ENCODE results near the gene GRAMD4.

GRAMD4 gene

GRCh38 chr22:46657996-46658947 lies 38.1 kb downstream of the GRAMD4 start:
- DNase-seq (ENCODE audit: insufficient read length, low spot score) (no peak), FAIRE-seq (no peak)

GRCh38 chr22:46659059-46659790 lies 39.0 kb downstream of the GRAMD4 start:
- FAIRE-seq, result no peak
- no peak for DNase-seq (ENCODE audit: insufficient read length, low spot score)
- TF ChIP-seq POU2F2 (IDR thresholded peaks at IDR 0.05; ENCODE audit: low read depth, low read length) (no peak), PAX5 (IDR thresholded peaks at IDR 0.05; ENCODE audit: insufficient read depth, low read length, severe bottlenecking) (no peak), TAF1 (IDR thresholded peaks at IDR 0.05; ENCODE audit: low read depth, low read length) (no peak), POLR2A (IDR thresholded peaks at IDR 0.05; ENCODE audit: low read depth, low read length) (no peak), POLR2AphosphoS5 (IDR thresholded peaks at IDR 0.05; ENCODE audit: low read depth, low read length) (no peak), SPI1 (IDR thresholded peaks at IDR 0.05; ENCODE audit: low read depth, low read length) (no peak)

More at GRCh38 chr22:46657996-46658947, 38.1 kb downstream of the GRAMD4 start:
- TF ChIP-seq POU2F2 (IDR thresholded peaks at IDR 0.05; ENCODE audit: low read depth, low read length), result no peak
- no peak for TF ChIP-seq TAF1 (IDR thresholded peaks at IDR 0.05; ENCODE audit: low read depth, low read length)
- no peak for TF ChIP-seq PAX5 (IDR thresholded peaks at IDR 0.05; ENCODE audit: insufficient read depth, low read length, severe bottlenecking)
- no peak for TF ChIP-seq POLR2A (IDR thresholded peaks at IDR 0.05; ENCODE audit: low read depth, low read length)
- TF ChIP-seq POLR2AphosphoS5 (IDR thresholded peaks at IDR 0.05; ENCODE audit: low read depth, low read length), result no peak
- no peak for TF ChIP-seq SPI1 (IDR thresholded peaks at IDR 0.05; ENCODE audit: low read depth, low read length)

- no peak for TF ChIP-seq TAF1 (IDR thresholded peaks at IDR 0.05; ENCODE audit: low read depth, low read length)
- no peak for TF ChIP-seq POLR2A (IDR thresholded peaks at IDR 0.05; ENCODE audit: low read depth, low read length)
- no peak for TF ChIP-seq POU2F2 (IDR thresholded peaks at IDR 0.05; ENCODE audit: low read depth, low read length)
- no peak for TF ChIP-seq SPI1 (IDR thresholded peaks at IDR 0.05; ENCODE audit: low read depth, low read length)
- no peak for TF ChIP-seq PAX5 (IDR thresholded peaks at IDR 0.05; ENCODE audit: insufficient read depth, low read length, severe bottlenecking)
- no peak for TF ChIP-seq POLR2AphosphoS5 (IDR thresholded peaks at IDR 0.05; ENCODE audit: low read depth, low read length)
These were observed 39.6 kb downstream of the GRAMD4 start for GRCh38 chr22:46659791-46660186.

GRCh38 chr22:46660604-46661201 lies 40.5 kb downstream of the GRAMD4 start:
- FAIRE-seq (no peak), DNase-seq (ENCODE audit: insufficient read length, low spot score) (no peak)
- TF ChIP-seq POLR2A (IDR thresholded peaks at IDR 0.05; ENCODE audit: low read depth, low read length) (no peak), SPI1 (IDR thresholded peaks at IDR 0.05; ENCODE audit: low read depth, low read length) (no peak), POLR2AphosphoS5 (IDR thresholded peaks at IDR 0.05; ENCODE audit: low read depth, low read length) (no peak), POU2F2 (IDR thresholded peaks at IDR 0.05; ENCODE audit: low read depth, low read length) (no peak), PAX5 (IDR thresholded peaks at IDR 0.05; ENCODE audit: insufficient read depth, low read length, severe bottlenecking) (no peak), TAF1 (IDR thresholded peaks at IDR 0.05; ENCODE audit: low read depth, low read length) (no peak)

More at GRCh38 chr22:46659791-46660186, 39.6 kb downstream of the GRAMD4 start:
- no peak for FAIRE-seq
- DNase-seq (ENCODE audit: insufficient read length, low spot score), result no peak

- DNase-seq (ENCODE audit: insufficient read length, low spot score) (no peak), FAIRE-seq (no peak)
- no peak for TF ChIP-seq PAX5 (IDR thresholded peaks at IDR 0.05; ENCODE audit: insufficient read depth, low read length, severe bottlenecking)
- TF ChIP-seq SPI1 (IDR thresholded peaks at IDR 0.05; ENCODE audit: low read depth, low read length), result no peak
- no peak for TF ChIP-seq POLR2A (IDR thresholded peaks at IDR 0.05; ENCODE audit: low read depth, low read length)
- no peak for TF ChIP-seq POU2F2 (IDR thresholded peaks at IDR 0.05; ENCODE audit: low read depth, low read length)
- TF ChIP-seq TAF1 (IDR thresholded peaks at IDR 0.05; ENCODE audit: low read depth, low read length), result no peak
- TF ChIP-seq POLR2AphosphoS5 (IDR thresholded peaks at IDR 0.05; ENCODE audit: low read depth, low read length), result no peak
These were observed 41.1 kb downstream of the GRAMD4 start for GRCh38 chr22:46661221-46661851.

- FAIRE-seq, result no peak
- TF ChIP-seq PAX5 (IDR thresholded peaks at IDR 0.05; ENCODE audit: insufficient read depth, low read length, severe bottlenecking) (no peak), TAF1 (IDR thresholded peaks at IDR 0.05; ENCODE audit: low read depth, low read length) (no peak), POLR2AphosphoS5 (IDR thresholded peaks at IDR 0.05; ENCODE audit: low read depth, low read length) (no peak), SPI1 (IDR thresholded peaks at IDR 0.05; ENCODE audit: low read depth, low read length) (no peak), POU2F2 (IDR thresholded peaks at IDR 0.05; ENCODE audit: low read depth, low read length) (no peak), POLR2A (IDR thresholded peaks at IDR 0.05; ENCODE audit: low read depth, low read length) (no peak)
- no peak for DNase-seq (ENCODE audit: insufficient read length, low spot score)
These were observed 42.0 kb downstream of the GRAMD4 start for GRCh38 chr22:46662226-46662625.

- TF ChIP-seq PAX5 (IDR thresholded peaks at IDR 0.05; ENCODE audit: insufficient read depth, low read length, severe bottlenecking) (no peak), POU2F2 (IDR thresholded peaks at IDR 0.05; ENCODE audit: low read depth, low read length) (no peak), TAF1 (IDR thresholded peaks at IDR 0.05; ENCODE audit: low read depth, low read length) (no peak), POLR2A (IDR thresholded peaks at IDR 0.05; ENCODE audit: low read depth, low read length) (no peak), POLR2AphosphoS5 (IDR thresholded peaks at IDR 0.05; ENCODE audit: low read depth, low read length) (no peak), SPI1 (IDR thresholded peaks at IDR 0.05; ENCODE audit: low read depth, low read length) (no peak)
- DNase-seq (ENCODE audit: insufficient read length, low spot score) (no peak), FAIRE-seq (no peak)
These were observed 42.8 kb downstream of the GRAMD4 start for GRCh38 chr22:46663001-46663400.

- TF ChIP-seq POLR2A (IDR thresholded peaks at IDR 0.05; ENCODE audit: low read depth, low read length) (no peak), TAF1 (IDR thresholded peaks at IDR 0.05; ENCODE audit: low read depth, low read length) (no peak), PAX5 (IDR thresholded peaks at IDR 0.05; ENCODE audit: insufficient read depth, low read length, severe bottlenecking) (no peak), POLR2AphosphoS5 (IDR thresholded peaks at IDR 0.05; ENCODE audit: low read depth, low read length) (no peak), SPI1 (IDR thresholded peaks at IDR 0.05; ENCODE audit: low read depth, low read length) (no peak), POU2F2 (IDR thresholded peaks at IDR 0.05; ENCODE audit: low read depth, low read length) (no peak)
- no peak for FAIRE-seq
- no peak for DNase-seq (ENCODE audit: insufficient read length, low spot score)
These were observed 43.4 kb downstream of the GRAMD4 start for GRCh38 chr22:46663436-46664100.

Measured in GM12891 (cell line).